AG10803 (cell line): ENCODE measurements around the gene CERS6.

Experiments used
- DNase-seq: peaks from one replicate; pipeline ENCODE4 v3.0.0; 2010; ENCODE audit warnings: low read depth
- H3K4me3 ChIP-seq: 2 replicates; pipeline ENCODE4 v1.5.1; 2011; ENCODE audit warnings: mild to moderate bottlenecking, low read length, control low read depth
- CTCF ChIP-seq: conservative IDR thresholded peaks from 2 replicates; pipeline ENCODE4 v1.5.1; 2011; ENCODE audit warnings: mild to moderate bottlenecking, low read length, control low read depth, inconsistent platforms

Gene CERS6

GRCh38 chr2:168454737-168455644 lies 1.1 kb upstream of the CERS6 start:
- no peak for TF ChIP-seq CTCF
- no peak for DNase-seq
- peak overlapping the region; percentile 83 for H3K4me3 ChIP-seq

DNA sequence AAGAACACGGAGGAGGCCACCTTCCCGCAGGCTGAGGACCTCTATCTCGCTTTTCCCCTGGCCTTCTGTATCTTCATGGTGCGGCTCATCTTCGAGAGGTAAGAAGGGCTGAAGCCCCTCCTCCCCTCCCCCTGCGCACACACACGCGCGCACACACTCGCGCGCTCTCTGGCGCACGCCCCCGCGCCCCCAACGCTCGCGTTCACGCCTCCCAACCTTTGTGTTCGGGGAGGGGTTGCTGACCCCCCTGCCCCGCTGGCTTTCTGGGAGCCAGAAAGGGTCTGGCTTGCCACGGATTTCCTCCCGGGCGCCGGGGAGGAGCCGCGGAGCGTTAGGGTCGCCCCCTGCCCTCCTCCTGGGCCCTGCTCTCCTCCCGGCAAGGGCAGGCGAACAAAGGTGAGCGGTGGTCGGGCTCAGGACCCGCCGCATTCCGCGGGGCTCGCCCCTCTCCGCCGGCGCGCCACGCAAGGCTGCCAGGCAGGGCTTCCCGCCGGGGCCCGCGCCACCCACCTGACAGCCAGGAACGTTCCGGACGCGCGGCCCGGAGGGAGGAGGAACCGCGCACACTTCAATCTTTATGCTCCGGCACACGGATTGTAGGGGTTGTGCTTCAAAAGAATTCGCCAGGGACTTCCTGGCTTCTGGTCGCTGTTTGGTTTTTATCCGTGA lies 583 bp downstream of the CERS6 start:
- DNase-seq: no peak
- peak overlapping the region; percentile 99 for H3K4me3 ChIP-seq
- TF ChIP-seq CTCF: no peak

GRCh38 chr2:168457190-168457895 lies 1.3 kb downstream of the CERS6 start:
- no peak for TF ChIP-seq CTCF
- DNase-seq: no peak
- H3K4me3 ChIP-seq: peak overlapping the region; percentile 99

GRCh38 chr2:168458139-168458538 lies 2.1 kb downstream of the CERS6 start:
- no peak for DNase-seq
- no peak for TF ChIP-seq CTCF
- H3K4me3 ChIP-seq: no peak overlapping the region; the same call in 1 of the 2 replicates

DNA sequence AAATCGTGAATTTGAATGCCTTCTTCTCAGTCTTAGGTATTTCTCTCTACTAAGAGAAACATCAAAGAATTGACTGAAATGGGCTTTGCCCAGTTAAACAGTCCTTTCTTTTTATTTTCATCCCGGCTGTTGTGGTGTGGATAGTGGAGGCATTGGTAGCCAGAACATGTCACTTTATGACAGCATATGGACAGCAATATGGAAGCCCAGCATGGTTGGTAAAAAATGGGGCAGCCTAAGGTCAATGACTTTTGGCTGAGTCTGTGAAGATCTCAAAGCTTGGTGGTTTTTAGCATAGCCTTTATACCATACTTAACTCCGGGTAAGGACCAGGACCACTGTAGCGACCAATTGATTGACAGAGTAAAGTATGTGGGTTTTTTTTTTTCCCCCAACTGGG lies 3.2 kb downstream of the CERS6 start:
- H3K4me3 ChIP-seq: no peak overlapping the region
- no peak for DNase-seq
- TF ChIP-seq CTCF: no peak

- no peak overlapping the region for H3K4me3 ChIP-seq
- no peak for DNase-seq
- no peak for TF ChIP-seq CTCF
Observed at GRCh38 chr2:168460571-168460970, 4.5 kb downstream of the CERS6 start.
